H1 (cell line): ENCODE data around the gene SCUBE2. TPM values are rescaled to one million over a fixed set of nuclear protein-coding genes. Genes with fewer than 3 reads are reported as not detected.

Source experiments
- CTCF ChIA-PET: fragments of 300-600 bp; sonication (Branson Sonifier 250); formaldehyde crosslinking; loops from one replicate; lab custom pipeline; 2021; ENCODE audit not compliant: partially characterized antibody; lab: Charles Lee
- POLR2A ChIA-PET: fragments of 300-600 bp; sonication (Branson Sonifier 250); formaldehyde crosslinking; loops from one replicate; lab custom pipeline; 2021; ENCODE audit warnings: inconsistent platforms; ENCODE audit not compliant: partially characterized antibody; lab: Charles Lee
- DNase-seq, 2 experiments: peaks; one replicate each; pipeline versions ENCODE4 v3.0.0 to v3.0.0-alpha.2; 2010 to 2022; ENCODE audit warnings: low spot score in 2 of 2, low read depth in 1 of 2, mixed read lengths in 1 of 2
- FAIRE-seq: peaks from 2 replicates; lab custom pipeline; 2011; peaks lifted over from hg19 to GRCh38; lab: Jason Lieb, UNC
- H2AFZ ChIP-seq: 2 replicates; pipeline ENCODE4 v1.8.1; 2012; ENCODE audit warnings: low read length, inconsistent platforms
- H2AK5ac ChIP-seq: 2 replicates; pipeline ENCODE4 v1.6.1; 2013; ENCODE audit warnings: low read depth, low read length
- H2BK120ac ChIP-seq: replicated peaks from 2 replicates; pipeline ENCODE3; 2013; ENCODE audit warnings: low read depth, low read length, inconsistent platforms
- H2BK12ac ChIP-seq: 2 replicates; pipeline ENCODE4 v1.6.1; 2013; ENCODE audit warnings: low read depth, low read length
- H2BK15ac ChIP-seq: 2 replicates; pipeline ENCODE4 v1.6.1; 2013; ENCODE audit warnings: low read length
- H2BK20ac ChIP-seq: 2 replicates; pipeline ENCODE4 v1.6.1; 2013; ENCODE audit warnings: low read length
- H2BK5ac ChIP-seq: 2 replicates; pipeline ENCODE4 v1.6.1; 2013; ENCODE audit warnings: low read depth, low read length
- H3K14ac ChIP-seq: 2 replicates; pipeline ENCODE4 v1.6.1; 2013; ENCODE audit warnings: inconsistent platforms; ENCODE audit not compliant: insufficient read length
- H3K18ac ChIP-seq: 2 replicates; pipeline ENCODE4 v1.6.1; 2013; ENCODE audit warnings: low read length; ENCODE audit errors: extremely low read depth
- H3K23ac ChIP-seq: 2 replicates; pipeline ENCODE4 v1.6.1; 2013; ENCODE audit warnings: inconsistent platforms; ENCODE audit not compliant: insufficient read length
- H3K23me2 ChIP-seq: 2 replicates; pipeline ENCODE4 v1.6.1; 2013; ENCODE audit warnings: low read depth, low read length
- H3K27ac ChIP-seq: 2 replicates; pipeline ENCODE4 v1.6.1; 2011; ENCODE audit warnings: low read depth, low read length, inconsistent platforms
- H3K27me3 ChIP-seq, 4 experiments: replicated peaks in 1 of 4; 1 replicate in 1 of 4; 2 replicates in 3 of 4; pipeline versions ENCODE4 v1.6.1 to v1.8.1; 2011 to 2013; ENCODE audit warnings: low read length in 3 of 4, mild to moderate bottlenecking in 3 of 4, inconsistent platforms in 2 of 4, mixed read lengths in 2 of 4, moderate library complexity in 1 of 4; ENCODE audit not compliant: control insufficient read depth in 3 of 4, insufficient read depth in 3 of 4; ENCODE audit errors: extremely low read depth in 1 of 4
- H3K36me3 ChIP-seq, 4 experiments: 2 replicates each; pipeline versions ENCODE4 v1.6.1 to v1.8.1; 2011 to 2013; ENCODE audit warnings: mild to moderate bottlenecking in 4 of 4, low read length in 3 of 4, moderate library complexity in 2 of 4, control low read depth in 1 of 4, inconsistent platforms in 1 of 4; ENCODE audit not compliant: insufficient read depth in 4 of 4, control insufficient read depth in 2 of 4
- H3K4ac ChIP-seq: replicated peaks from 2 replicates; pipeline ENCODE3; 2013; ENCODE audit warnings: low read length, low read depth, mixed read lengths, inconsistent platforms; ENCODE audit not compliant: insufficient read length
- H3K4me1 ChIP-seq, 4 experiments: replicated peaks in 1 of 4; 1 replicate in 1 of 4; 2 replicates in 3 of 4; pipeline versions ENCODE4 v1.6.1 to v1.8.1; 2011 to 2013; ENCODE audit warnings: low read length in 3 of 4, inconsistent platforms in 2 of 4, mixed read lengths in 1 of 4; ENCODE audit not compliant: insufficient read depth in 4 of 4, control insufficient read depth in 3 of 4
- H3K4me2 ChIP-seq, 2 experiments: 2 replicates each; pipeline versions ENCODE4 v1.6.1 to v1.8.1; 2011 to 2013; ENCODE audit warnings: low read depth in 2 of 2, low read length in 2 of 2, control low read depth in 1 of 2, inconsistent platforms in 1 of 2, mild to moderate bottlenecking in 1 of 2; ENCODE audit not compliant: insufficient read depth in 1 of 2
- H3K4me3 ChIP-seq, 4 experiments: fragments of 200-600, 300-600 bp in 1 of 4; sonication (generic), shearing (Covaris generic), sonication (Bioruptor Twin) in 1 of 4; 2 replicates each; pipeline versions ENCODE4 v1.5.1 to v1.8.1; 2011 to 2016; ENCODE audit warnings: low read length in 4 of 4, low read depth in 3 of 4, control low read depth in 2 of 4, inconsistent platforms in 2 of 4, mild to moderate bottlenecking in 2 of 4, mixed read lengths in 1 of 4, moderate library complexity in 1 of 4; ENCODE audit not compliant: insufficient read depth in 2 of 4; ENCODE audit errors: extremely low read depth in 1 of 4
- H3K56ac ChIP-seq: replicated peaks from 2 replicates; pipeline ENCODE3; 2013; ENCODE audit warnings: low read depth, mild to moderate bottlenecking, mixed read lengths, low read length, inconsistent platforms; ENCODE audit not compliant: insufficient read length
- H3K79me1 ChIP-seq: 2 replicates; pipeline ENCODE4 v1.6.1; 2013; ENCODE audit warnings: low read depth, low read length, control low read depth
- H3K79me2 ChIP-seq, 2 experiments: 2 replicates each; pipeline versions ENCODE4 v1.6.1 to v1.8.1; 2012 to 2013; ENCODE audit warnings: low read length in 2 of 2, mild to moderate bottlenecking in 2 of 2, inconsistent platforms in 1 of 2; ENCODE audit not compliant: insufficient read depth in 2 of 2, control insufficient read depth in 1 of 2
- H3K9ac ChIP-seq, 4 experiments: replicated peaks in 1 of 4; 1 replicate in 1 of 4; 2 replicates in 3 of 4; pipeline versions ENCODE4 v1.6.1 to v1.8.1; 2011 to 2013; ENCODE audit warnings: low read depth in 3 of 4, low read length in 3 of 4, control low read depth in 2 of 4, mild to moderate bottlenecking in 2 of 4, moderate library complexity in 2 of 4, inconsistent platforms in 1 of 4; ENCODE audit errors: extremely low read depth in 1 of 4
- H3K9me3 ChIP-seq, 2 experiments: 2 replicates each; pipeline versions ENCODE4 v1.6.1 to v1.8.1; 2012 to 2013; ENCODE audit warnings: mild to moderate bottlenecking in 2 of 2, moderate library complexity in 2 of 2, control low read depth in 1 of 2, inconsistent platforms in 1 of 2, low read depth in 1 of 2, low read length in 1 of 2, mixed read lengths in 1 of 2; ENCODE audit not compliant: insufficient read depth in 2 of 2
- H4K20me1 ChIP-seq, 2 experiments: replicated peaks in 1 of 2; 2 replicates each; pipeline versions ENCODE3 to v1.8.1; 2011 to 2013; ENCODE audit warnings: inconsistent platforms in 2 of 2, low read length in 2 of 2, mild to moderate bottlenecking in 1 of 2; ENCODE audit not compliant: insufficient read depth in 2 of 2, control insufficient read depth in 1 of 2
- H4K5ac ChIP-seq: 2 replicates; pipeline ENCODE4 v1.6.1; 2013; ENCODE audit warnings: low read length, low read depth, mixed read lengths, inconsistent platforms; ENCODE audit not compliant: insufficient read length
- H4K8ac ChIP-seq: 2 replicates; pipeline ENCODE4 v1.8.0; 2013; ENCODE audit warnings: mild to moderate bottlenecking, moderate library complexity, low read length, inconsistent platforms; ENCODE audit not compliant: insufficient read depth; ENCODE audit errors: extremely low read depth
- H4K91ac ChIP-seq: replicated peaks from 2 replicates; pipeline ENCODE3; 2013; ENCODE audit warnings: low read length, mixed read lengths, inconsistent platforms; ENCODE audit not compliant: insufficient read length
- ASH2L ChIP-seq: fragments of 200-600, 300-600 bp; sonication (generic); IDR thresholded peaks from one replicate; pipeline ENCODE4 v1.7.1; 2017; ENCODE audit warnings: low read length
- BACH1 ChIP-seq: IDR thresholded peaks from 2 replicates; pipeline ENCODE4 v1.6.1; 2012; ENCODE audit warnings: low read length, improper control_type of control experiment
- EGR1 ChIP-seq: IDR thresholded peaks from 2 replicates; pipeline ENCODE4 v1.6.1; 2011; ENCODE audit warnings: low read depth, low read length, borderline replicate concordance
- HDAC6 ChIP-seq: IDR thresholded peaks from one replicate; pipeline ENCODE4 v1.7.1; 2012; ENCODE audit warnings: low read depth, mild to moderate bottlenecking, inconsistent platforms, low read length, moderate library complexity
- POLR2A ChIP-seq, 2 experiments: IDR thresholded peaks; 1 replicate in 1 of 2; 2 replicates in 1 of 2; pipeline ENCODE4 v1.6.1; 2011; ENCODE audit warnings: low read depth in 2 of 2, low read length in 2 of 2, mild to moderate bottlenecking in 2 of 2; ENCODE audit errors: control extremely low read depth in 1 of 2
- SAP30 ChIP-seq: fragments of 300-600 bp; sonication (generic); IDR thresholded peaks from 2 replicates; pipeline ENCODE4 v1.7.1; 2012; ENCODE audit warnings: low read length, moderate library complexity, mild to moderate bottlenecking, inconsistent platforms; ENCODE audit not compliant: insufficient read depth, insufficient replicate concordance
- WGBS, 2 experiments: shearing (Covaris generic) in 1 of 2; methylation state at CpG; one replicate each; pipeline versions ENCODE4 v1.1.6 to v1.1.7; 2013 to 2015; ENCODE audit warnings: low lambda C conversion rate in 2 of 2, mixed read lengths in 2 of 2, inconsistent platforms in 1 of 2, low coverage in 1 of 2, missing lambda C conversion rate in 1 of 2; ENCODE audit not compliant: insufficient replicate concordance in 2 of 2, insufficient coverage in 1 of 2, insufficient read length in 1 of 2; ENCODE audit errors: extremely low coverage in 1 of 2, missing lambda C conversion rate in 1 of 2; 5-methylcytosine and 5-hydroxymethylcytosine counted together
- polyA plus RNA-seq, 7 experiments: library from polyadenylated mRNA; depleted of rRNA in 3 of 7; stranded (reverse) in 5 of 7; unstranded in 2 of 7; fragments of >200 nt in 5 of 7; fragments of 200-250 nt in 2 of 7; gene quantifications; 1 replicate in 5 of 7; 2 replicates in 1 of 7; 4 replicates in 1 of 7; pipeline versions ENCODE4 v1.2.1 to v1.2.3, GENCODE V29; 2011 to 2013; ENCODE audit warnings: missing spikeins in 2 of 7, mixed read lengths in 2 of 7
- total RNA-seq: library from RNA; stranded (reverse); fragmentation: NEBNext Ultra II Directional; extraction: Animal tissue kit (Norgen Biotek cat#: 25700); gene quantifications from 2 replicates; pipeline ENCODE4 v1.2.1, GENCODE V29; 2021

SCUBE2 gene
- total and polyA plus RNA-seq, 2 of the 8 experiments (the other 6 are each of a cell fraction or from before 2014, with no cell fraction given) = 0.29 to 1.2 TPM

DNA sequence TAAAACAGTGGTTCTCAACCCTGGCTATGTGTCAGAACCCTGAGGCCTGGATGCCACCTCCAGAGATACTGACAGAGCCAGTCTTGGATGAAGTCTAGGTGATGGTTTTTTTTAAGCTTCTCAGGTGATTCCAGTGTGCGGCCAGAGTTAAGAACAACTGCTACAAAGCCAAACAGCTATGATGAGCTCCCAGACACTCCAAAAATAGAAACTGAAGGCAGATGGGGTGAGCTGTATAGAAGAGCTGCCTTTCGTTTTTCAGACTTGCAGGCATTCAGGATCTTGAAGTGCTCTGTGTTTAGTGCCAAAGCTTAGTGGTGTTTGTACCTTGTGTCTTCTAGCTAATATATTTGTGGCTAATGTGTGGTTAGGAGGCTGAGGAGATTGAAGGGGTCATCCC is 14.2 kb downstream of the SCUBE2 start:
- FAIRE-seq (no peak), DNase-seq (no peak)
- CTCF ChIA-PET = interaction anchor here (0.6 to 14.0 kb wide), 10 partner anchors 8 to 345 kb away, joined by 3 to 177 read pairs (median 4); partner anchors contain the start of gene SCUBE2
- Histone ChIP-seq H2AFZ (no peak overlapping the region), H3K27ac (no peak overlapping the region), H3K27me3 (no peaks in the 10 kb centered on the region), H3K4me1 (no peaks in the 10 kb centered on the region; a peak in 1 of 7 replicates), H3K23me2 (no peaks in the 10 kb centered on the region), H3K14ac (no peak overlapping the region), H3K56ac (no peak overlapping the region), H3K18ac (no peak overlapping the region), H2BK20ac (no peak overlapping the region), H2AK5ac (no peak overlapping the region), H4K5ac (no peak overlapping the region), H4K91ac (no peak overlapping the region), H4K20me1 (no peaks in the 10 kb centered on the region), H2BK120ac (no peak overlapping the region), H3K9ac (no peak overlapping the region), H3K9me3 (no peaks in the 10 kb centered on the region), H3K79me2 (no peaks in the 10 kb centered on the region), H3K79me1 (no peaks in the 10 kb centered on the region), H2BK15ac (no peak overlapping the region; the same call in 1 of the 2 replicates), H3K4me3 (no peak overlapping the region), H2BK5ac (no peak overlapping the region), H3K4me2 (no peak overlapping the region), H3K4ac (no peak overlapping the region), H2BK12ac (no peak overlapping the region), H3K36me3 (no peaks in the 10 kb centered on the region), H3K23ac (no peak overlapping the region), H4K8ac (no peak overlapping the region)
- no peak for TF ChIP-seq SAP30
- no peak for TF ChIP-seq ASH2L
- TF ChIP-seq EGR1 = no peak
- TF ChIP-seq BACH1 = no peak
- TF ChIP-seq POLR2A (IDR thresholded peaks at IDR 0.05; ENCODE audit: control extremely low read depth in 1 of 2, low read depth in 2 of 2, low read length in 2 of 2) = no peak
- TF ChIP-seq HDAC6 = no peak
- POLR2A ChIA-PET = interaction anchor here (0.6 kb wide), 1 partner anchor 14 kb away, joined by 4 read pairs; no protein-coding TSS in a partner anchor
- WGBS, 2 experiments = 91% methylated on average over 2 of the region's 2 CpGs; no CpG with 5 or more reads in 1 of the 2 experiments
